HG02588 (cell line): ENCODE data around the gene MYOM3.
"Not testable (repeated sequence)": the region's sequence is repeated elsewhere in the genome, so short reads cannot be mapped to it uniquely, and the experiment has no call there.

ENCODE experiments used
- ATAC-seq: cut with Tn5 transposase; IDR thresholded peaks from one replicate; pipeline ENCODE4 v1.9.1; 2021; ENCODE audit warnings: mild to moderate bottlenecking, moderate library complexity; ENCODE audit not compliant: unreplicated experiment

MYOM3 gene

GRCh38 chr1:24077278-24077978, 34.5 kb downstream of the MYOM3 start:
- no peak for ATAC-seq

GRCh38 chr1:24075946-24076345, 36.0 kb downstream of the MYOM3 start:
- no peak for ATAC-seq

- ATAC-seq, result no peak
Observed at GRCh38 chr1:24075590-24075854, 36.4 kb downstream of the MYOM3 start.

GRCh38 chr1:24074817-24075589, 36.9 kb downstream of the MYOM3 start:
- no peak for ATAC-seq

GRCh38 chr1:24074196-24074595, 37.7 kb downstream of the MYOM3 start:
- ATAC-seq, result no peak

- ATAC-seq, result no peak
Observed at GRCh38 chr1:24071941-24072340, 40.0 kb downstream of the MYOM3 start.

GRCh38 chr1:24070821-24071393, 41.0 kb downstream of the MYOM3 start:
- ATAC-seq, result no peak

- ATAC-seq, result no peak
Observed at GRCh38 chr1:24069817-24070216, 42.1 kb downstream of the MYOM3 start.

GRCh38 chr1:24067978-24068377, 44.0 kb downstream of the MYOM3 start:
- no peak for ATAC-seq

GRCh38 chr1:24065304-24065703, 46.6 kb downstream of the MYOM3 start:
- no peak for ATAC-seq

- ATAC-seq, result no peak
Observed at GRCh38 chr1:24062221-24062620, 49.7 kb downstream of the MYOM3 start.

- no peak for ATAC-seq
Observed at GRCh38 chr1:24060482-24060881, 51.5 kb downstream of the MYOM3 start.

GRCh38 chr1:24058671-24059455, 53.1 kb downstream of the MYOM3 start:
- no peak for ATAC-seq

- ATAC-seq, result no peak
Observed at GRCh38 chr1:24057171-24057570, 54.8 kb downstream of the MYOM3 start.

GRCh38 chr1:24055681-24056080, 56.3 kb downstream of the MYOM3 start:
- ATAC-seq, result no peak

GRCh38 chr1:24052220-24052619, 59.7 kb downstream of the MYOM3 start:
- no peak for ATAC-seq

- no peak for ATAC-seq
Observed at GRCh38 chr1:24051206-24051945, 60.6 kb downstream of the MYOM3 start.

- no peak for ATAC-seq
Observed at GRCh38 chr1:24049733-24050132, 62.2 kb downstream of the MYOM3 start.

GRCh38 chr1:24048894-24049293, 63.0 kb downstream of the MYOM3 start:
- ATAC-seq, result not testable (repeated sequence)

- ATAC-seq, result no peak
Observed at GRCh38 chr1:24048205-24048869, 63.6 kb downstream of the MYOM3 start.
